SHP77 treated with DMSO at 0.1 percent for 48 hours (cell line): ENCODE measurements around the gene GPC1.

ENCODE experiments used
- DNase-seq: peaks from one replicate; lab custom pipeline; 2025; lab: John Stamatoyannopoulos, UW

Gene GPC1

GRCh38 chr2:240396623-240397541 lies 38.6 kb upstream of the GPC1 start:
- DNase-seq, result no peak

- DNase-seq, result no peak
Observed at GRCh38 chr2:240397542-240397916, 37.9 kb upstream of the GPC1 start.

GRCh38 chr2:240397924-240398645 lies 37.4 kb upstream of the GPC1 start:
- DNase-seq, result no peak

- no peak for DNase-seq
Observed at GRCh38 chr2:240398661-240399267, 36.7 kb upstream of the GPC1 start.

GRCh38 chr2:240399419-240400324 lies 35.8 kb upstream of the GPC1 start:
- no peak for DNase-seq

GRCh38 chr2:240400371-240401161 lies 34.9 kb upstream of the GPC1 start:
- no peak for DNase-seq

GRCh38 chr2:240401308-240401707 lies 34.2 kb upstream of the GPC1 start:
- DNase-seq, result no peak

- no peak for DNase-seq
Observed at GRCh38 chr2:240401781-240402551, 33.5 kb upstream of the GPC1 start.

- DNase-seq, result no peak
Observed at GRCh38 chr2:240402566-240403272, 32.7 kb upstream of the GPC1 start.

GRCh38 chr2:240403396-240404104 lies 31.9 kb upstream of the GPC1 start:
- DNase-seq, result no peak

- no peak for DNase-seq
Observed at GRCh38 chr2:240404174-240404852, 31.1 kb upstream of the GPC1 start.

GRCh38 chr2:240405133-240405532 lies 30.3 kb upstream of the GPC1 start:
- DNase-seq, result no peak

- no peak for DNase-seq
Observed at GRCh38 chr2:240405684-240406313, 29.7 kb upstream of the GPC1 start.

- DNase-seq, result no peak
Observed at GRCh38 chr2:240407090-240407489, 28.4 kb upstream of the GPC1 start.

- no peak for DNase-seq
Observed at GRCh38 chr2:240410004-240410403, 25.5 kb upstream of the GPC1 start.

GRCh38 chr2:240410808-240411207 lies 24.7 kb upstream of the GPC1 start:
- no peak for DNase-seq

GRCh38 chr2:240411261-240412160 lies 24.0 kb upstream of the GPC1 start:
- DNase-seq, result no peak
